Neural cell (in vitro differentiated cells): Measurements from ENCODE around the gene RFESD. TPM values are rescaled to one million over a fixed set of nuclear protein-coding genes. Genes with fewer than 3 reads are reported as not detected.

Experiments
- H2AFZ ChIP-seq: fragments of 200-600, 300-800 bp; sonication (generic), shearing (Covaris generic); 2 replicates; pipeline ENCODE4 v1.6.0; 2014; ENCODE audit warnings: low read depth, mild to moderate bottlenecking, antibody characterized with exemption, low read length, moderate library complexity
- H3F3A ChIP-seq: fragments of 200-600 bp; shearing (Covaris generic); 2 replicates; pipeline ENCODE4 v1.6.1; 2016; ENCODE audit warnings: mild to moderate bottlenecking, moderate library complexity, mixed read lengths, antibody characterized with exemption, low read length; ENCODE audit not compliant: insufficient read depth, poor library complexity, severe bottlenecking
- H3K27ac ChIP-seq: fragments of 200-600, 300-800 bp; sonication (generic), shearing (Covaris generic); 2 replicates; pipeline ENCODE4 v1.5.1; 2014; ENCODE audit warnings: mild to moderate bottlenecking, low read length, moderate library complexity
- H3K27me3 ChIP-seq: fragments of 300-800, 200-600 bp; sonication (generic), shearing (Covaris generic); 2 replicates; pipeline ENCODE4 v1.6.0; 2014; ENCODE audit warnings: mild to moderate bottlenecking, low read depth, low read length, moderate library complexity; ENCODE audit not compliant: insufficient read depth
- H3K36me3 ChIP-seq: fragments of 300-800, 200-600 bp; sonication (generic), shearing (Covaris generic); 2 replicates; pipeline ENCODE4 v1.5.1; 2014; ENCODE audit warnings: mild to moderate bottlenecking, antibody characterized with exemption, low read length, moderate library complexity; ENCODE audit not compliant: insufficient read depth
- H3K4me2 ChIP-seq: fragments of 300-800, 200-600 bp; sonication (generic), shearing (Covaris generic); 2 replicates; pipeline ENCODE4 v1.6.0; 2014; ENCODE audit warnings: mild to moderate bottlenecking, low read length
- H3K4me3 ChIP-seq: fragments of 300-800, 200-600 bp; sonication (generic), shearing (Covaris generic); 2 replicates; pipeline ENCODE4 v1.5.1; 2014; ENCODE audit warnings: mild to moderate bottlenecking, low read length, moderate library complexity
- H3K79me2 ChIP-seq: fragments of 200-600 bp; shearing (Covaris generic); replicated peaks from 2 replicates; pipeline ENCODE4 v1.6.0; 2014; ENCODE audit warnings: mild to moderate bottlenecking, low read length, moderate library complexity; ENCODE audit not compliant: insufficient read depth
- H3K9ac ChIP-seq: fragments of 300-800, 200-600 bp; sonication (generic), shearing (Covaris generic); 2 replicates; pipeline ENCODE4 v1.6.1; 2016; ENCODE audit warnings: mild to moderate bottlenecking, low read length, mixed read lengths
- H3K9me2 ChIP-seq: fragments of 200-600 bp; shearing (Covaris generic); 2 replicates; pipeline ENCODE4 v1.6.1; 2016; ENCODE audit warnings: mild to moderate bottlenecking, low read length, mixed read lengths; ENCODE audit not compliant: insufficient read depth
- H3K9me3 ChIP-seq: fragments of 200-600, 300-800 bp; sonication (generic), shearing (Covaris generic); 2 replicates; pipeline ENCODE4 v1.6.1; 2016; ENCODE audit warnings: mild to moderate bottlenecking, mixed run types, low read length, moderate library complexity, mixed read lengths
- H4K20me1 ChIP-seq: fragments of 200-600 bp; shearing (Covaris generic); 2 replicates; pipeline ENCODE4 v1.6.1; 2016; ENCODE audit warnings: mild to moderate bottlenecking, mixed run types; ENCODE audit not compliant: insufficient read depth
- EP300 ChIP-seq: fragments of 450-650 bp; conservative IDR thresholded peaks from 2 replicates; pipeline ENCODE4 v1.6.1; 2014; ENCODE audit warnings: antibody characterized with exemption, mild to moderate bottlenecking, moderate library complexity; ENCODE audit not compliant: poor library complexity, severe bottlenecking
- EZH2 ChIP-seq: fragments of 200-600, 300-800 bp; shearing (Covaris generic), sonication (generic); IDR thresholded peaks from 2 replicates; pipeline ENCODE4 v1.6.1; 2014; ENCODE audit warnings: antibody characterized with exemption, low read length, borderline replicate concordance, mild to moderate bottlenecking; ENCODE audit not compliant: insufficient read depth, poor library complexity, severe bottlenecking
- MXI1 ChIP-seq: fragments of 450-650 bp; conservative IDR thresholded peaks from 2 replicates; pipeline ENCODE4 v1.6.1; 2014; ENCODE audit warnings: antibody characterized with exemption, mild to moderate bottlenecking; ENCODE audit not compliant: poor library complexity, severe bottlenecking
- POLR2AphosphoS5 ChIP-seq: IDR thresholded peaks from 2 replicates; pipeline ENCODE4 v1.6.1; 2012
- RAD21 ChIP-seq: fragments of 450-650 bp; conservative IDR thresholded peaks from 2 replicates; pipeline ENCODE4 v1.6.1; 2014; ENCODE audit warnings: antibody characterized with exemption, mild to moderate bottlenecking, moderate library complexity
- SMC3 ChIP-seq: fragments of 450-650 bp; conservative IDR thresholded peaks from 2 replicates; pipeline ENCODE4 v1.6.1; 2014; ENCODE audit warnings: antibody characterized with exemption, mild to moderate bottlenecking, moderate library complexity; ENCODE audit not compliant: poor library complexity
- TAF1 ChIP-seq: IDR thresholded peaks from 2 replicates; pipeline ENCODE4 v1.6.1; 2012; ENCODE audit warnings: low read depth
- polyA plus RNA-seq: library from polyadenylated mRNA; depleted of rRNA; stranded (reverse); fragments of >200 nt; gene quantifications from 2 replicates; pipeline ENCODE4 v1.2.3, GENCODE V29; 2014
- TF ChIP-seq, protein P1 (sequence below): IDR thresholded peaks from 2 replicates; pipeline ENCODE4 v1.6.1; 2012; ENCODE audit warnings: borderline replicate concordance
- TF ChIP-seq, protein P2 (sequence below): fragments of 450-650 bp; IDR thresholded peaks from 2 replicates; pipeline ENCODE4 v1.5.1; 2014; ENCODE audit warnings: antibody characterized with exemption, mild to moderate bottlenecking, moderate library complexity; ENCODE audit not compliant: poor library complexity, severe bottlenecking

Gene RFESD
- polyA plus RNA-seq, 1 donor from 2014 or later: not detected

GRCh38 chr5:95606419-95606818 is 40.2 kb upstream of the RFESD start:
- Histone ChIP-seq H3K27me3 (no peaks in the 10 kb centered on the region), H3K27ac (no peak overlapping the region), H3F3A (no peaks in the 10 kb centered on the region), H3K4me3 (no peak overlapping the region), H3K36me3 (no peaks in the 10 kb centered on the region), H3K79me2 (no peaks in the 10 kb centered on the region), H3K9me2 (no peaks in the 10 kb centered on the region), H3K9ac (no peak overlapping the region), H3K4me2 (no peak overlapping the region), H2AFZ (no peak overlapping the region), H4K20me1 (no peaks in the 10 kb centered on the region), H3K9me3 (no peaks in the 10 kb centered on the region)
- TF ChIP-seq EZH2 (no peak), RAD21 (no peak), EP300 (no peak), SMC3 (no peak), TAF1 (no peak), POLR2AphosphoS5 (no peak), MXI1 (no peak)
- TF ChIP-seq, protein P1, sequence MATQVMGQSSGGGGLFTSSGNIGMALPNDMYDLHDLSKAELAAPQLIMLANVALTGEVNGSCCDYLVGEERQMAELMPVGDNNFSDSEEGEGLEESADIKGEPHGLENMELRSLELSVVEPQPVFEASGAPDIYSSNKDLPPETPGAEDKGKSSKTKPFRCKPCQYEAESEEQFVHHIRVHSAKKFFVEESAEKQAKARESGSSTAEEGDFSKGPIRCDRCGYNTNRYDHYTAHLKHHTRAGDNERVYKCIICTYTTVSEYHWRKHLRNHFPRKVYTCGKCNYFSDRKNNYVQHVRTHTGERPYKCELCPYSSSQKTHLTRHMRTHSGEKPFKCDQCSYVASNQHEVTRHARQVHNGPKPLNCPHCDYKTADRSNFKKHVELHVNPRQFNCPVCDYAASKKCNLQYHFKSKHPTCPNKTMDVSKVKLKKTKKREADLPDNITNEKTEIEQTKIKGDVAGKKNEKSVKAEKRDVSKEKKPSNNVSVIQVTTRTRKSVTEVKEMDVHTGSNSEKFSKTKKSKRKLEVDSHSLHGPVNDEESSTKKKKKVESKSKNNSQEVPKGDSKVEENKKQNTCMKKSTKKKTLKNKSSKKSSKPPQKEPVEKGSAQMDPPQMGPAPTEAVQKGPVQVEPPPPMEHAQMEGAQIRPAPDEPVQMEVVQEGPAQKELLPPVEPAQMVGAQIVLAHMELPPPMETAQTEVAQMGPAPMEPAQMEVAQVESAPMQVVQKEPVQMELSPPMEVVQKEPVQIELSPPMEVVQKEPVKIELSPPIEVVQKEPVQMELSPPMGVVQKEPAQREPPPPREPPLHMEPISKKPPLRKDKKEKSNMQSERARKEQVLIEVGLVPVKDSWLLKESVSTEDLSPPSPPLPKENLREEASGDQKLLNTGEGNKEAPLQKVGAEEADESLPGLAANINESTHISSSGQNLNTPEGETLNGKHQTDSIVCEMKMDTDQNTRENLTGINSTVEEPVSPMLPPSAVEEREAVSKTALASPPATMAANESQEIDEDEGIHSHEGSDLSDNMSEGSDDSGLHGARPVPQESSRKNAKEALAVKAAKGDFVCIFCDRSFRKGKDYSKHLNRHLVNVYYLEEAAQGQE: no peak
- TF ChIP-seq, protein P2, sequence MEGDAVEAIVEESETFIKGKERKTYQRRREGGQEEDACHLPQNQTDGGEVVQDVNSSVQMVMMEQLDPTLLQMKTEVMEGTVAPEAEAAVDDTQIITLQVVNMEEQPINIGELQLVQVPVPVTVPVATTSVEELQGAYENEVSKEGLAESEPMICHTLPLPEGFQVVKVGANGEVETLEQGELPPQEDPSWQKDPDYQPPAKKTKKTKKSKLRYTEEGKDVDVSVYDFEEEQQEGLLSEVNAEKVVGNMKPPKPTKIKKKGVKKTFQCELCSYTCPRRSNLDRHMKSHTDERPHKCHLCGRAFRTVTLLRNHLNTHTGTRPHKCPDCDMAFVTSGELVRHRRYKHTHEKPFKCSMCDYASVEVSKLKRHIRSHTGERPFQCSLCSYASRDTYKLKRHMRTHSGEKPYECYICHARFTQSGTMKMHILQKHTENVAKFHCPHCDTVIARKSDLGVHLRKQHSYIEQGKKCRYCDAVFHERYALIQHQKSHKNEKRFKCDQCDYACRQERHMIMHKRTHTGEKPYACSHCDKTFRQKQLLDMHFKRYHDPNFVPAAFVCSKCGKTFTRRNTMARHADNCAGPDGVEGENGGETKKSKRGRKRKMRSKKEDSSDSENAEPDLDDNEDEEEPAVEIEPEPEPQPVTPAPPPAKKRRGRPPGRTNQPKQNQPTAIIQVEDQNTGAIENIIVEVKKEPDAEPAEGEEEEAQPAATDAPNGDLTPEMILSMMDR: no peak

GRCh38 chr5:95609711-95610110 is 36.9 kb upstream of the RFESD start:
- no peaks in the 10 kb centered on the region for H3K36me3 ChIP-seq
- no peak overlapping the region for H3K27ac ChIP-seq
- no peak overlapping the region for H3K4me3 ChIP-seq
- no peak for TF ChIP-seq EP300
- no peak for TF ChIP-seq SMC3
- TF ChIP-seq MXI1: no peak
- TF ChIP-seq TAF1: no peak
- no peak for TF ChIP-seq RAD21
- TF ChIP-seq, protein P1: no peak
- TF ChIP-seq, protein P2: no peak
- no peak for TF ChIP-seq EZH2
- TF ChIP-seq POLR2AphosphoS5: no peak
- no peak overlapping the region for H3K9ac ChIP-seq
- no peaks in the 10 kb centered on the region for H3K27me3 ChIP-seq
- no peaks in the 10 kb centered on the region for H4K20me1 ChIP-seq
- H3K9me2 ChIP-seq: no peaks in the 10 kb centered on the region
- H2AFZ ChIP-seq: no peak overlapping the region
- H3K9me3 ChIP-seq: no peaks in the 10 kb centered on the region
- no peaks in the 10 kb centered on the region for H3F3A ChIP-seq
- no peaks in the 10 kb centered on the region for H3K79me2 ChIP-seq
- H3K4me2 ChIP-seq: no peak overlapping the region
